WTC11 (cell line): ENCODE measurements around the gene ATP13A1. TPM values are rescaled to one million over a fixed set of nuclear protein-coding genes. Genes with fewer than 3 reads are reported as not detected.

Experiments used
- ATAC-seq: fragments of 200-7000 bp; cut with Tn5 transposase; 2 replicates; pipeline ENCODE4 v1.10.0; 2021; ENCODE audit warnings: mild to moderate bottlenecking, moderate library complexity
- CTCF ChIA-PET: fragments of 300-600 bp; sonication (Branson Sonifier 250); formaldehyde crosslinking; loops from one replicate; lab custom pipeline; 2021; ENCODE audit warnings: antibody characterized with exemption; lab: Charles Lee
- POLR2A ChIA-PET: fragments of 350-600 bp; sonication (Branson Sonifier 250); formaldehyde crosslinking; loops from one replicate; lab custom pipeline; 2021; ENCODE audit warnings: antibody characterized with exemption; lab: Charles Lee
- DNase-seq: peaks from one replicate; pipeline ENCODE4 v3.0.0; 2021; ENCODE audit warnings: low spot score
- H3K27ac Mint-ChIP-seq: 2 replicates; pipeline ENCODE4 v1.8.0; 2021; ENCODE audit warnings: mixed read lengths
- H3K27me3 Mint-ChIP-seq: 2 replicates; pipeline ENCODE4 v1.8.0; 2021; ENCODE audit warnings: low read depth, mild to moderate bottlenecking, moderate library complexity, mixed read lengths
- H3K36me3 Mint-ChIP-seq: 2 replicates; pipeline ENCODE4 v1.8.0; 2021; ENCODE audit warnings: mixed read lengths
- H3K4me1 Mint-ChIP-seq: 2 replicates; pipeline ENCODE4 v1.8.0; 2022; ENCODE audit warnings: mixed read lengths
- H3K4me3 Mint-ChIP-seq: 2 replicates; pipeline ENCODE4 v1.8.0; 2021; ENCODE audit warnings: mild to moderate bottlenecking, moderate library complexity, mixed read lengths
- H3K9me3 Mint-ChIP-seq: 2 replicates; pipeline ENCODE4 v1.8.0; 2021; ENCODE audit warnings: mixed read lengths
- CREM ChIP-seq: sonication (generic); formaldehyde crosslinking; IDR thresholded peaks from 2 replicates; pipeline ENCODE4 v1.8.1; 2022; ENCODE audit warnings: mild to moderate bottlenecking, missing genetic modification reagents, moderate library complexity
- EMX1 ChIP-seq: fragments of 250-450 bp; sonication (Bioruptor Pico); IDR thresholded peaks from 2 replicates; pipeline ENCODE4 v1.8.0; 2021; ENCODE audit warnings: mild to moderate bottlenecking
- FOXK1 ChIP-seq: sonication (generic); formaldehyde crosslinking; IDR thresholded peaks from 2 replicates; pipeline ENCODE4 v1.8.0; 2022; ENCODE audit warnings: mild to moderate bottlenecking, moderate library complexity, missing genetic modification reagents
- FOXP1 ChIP-seq: sonication (generic); formaldehyde crosslinking; IDR thresholded peaks from 2 replicates; pipeline ENCODE4 v1.8.0; 2022; ENCODE audit warnings: missing genetic modification reagents, mild to moderate bottlenecking, moderate library complexity, borderline replicate concordance
- NFATC4 ChIP-seq: fragments of 250-450 bp; sonication (Bioruptor Pico); IDR thresholded peaks from 2 replicates; pipeline ENCODE4 v1.9.0; 2021; ENCODE audit warnings: mild to moderate bottlenecking
- NR2C2 ChIP-seq: sonication (generic); formaldehyde crosslinking; IDR thresholded peaks from 2 replicates; pipeline ENCODE4 v1.8.0; 2022; ENCODE audit warnings: mild to moderate bottlenecking, missing genetic modification reagents
- NR3C1 ChIP-seq: sonication (generic); formaldehyde crosslinking; conservative IDR thresholded peaks from 2 replicates; pipeline ENCODE4 v1.8.1; 2023; ENCODE audit warnings: low read depth, mild to moderate bottlenecking, missing genetic modification reagents
- RELA ChIP-seq: sonication (generic); formaldehyde crosslinking; IDR thresholded peaks from 2 replicates; pipeline ENCODE4 v1.8.1; 2022; ENCODE audit warnings: missing genetic modification reagents, mild to moderate bottlenecking, borderline replicate concordance
- SMAD3 ChIP-seq: sonication (generic); formaldehyde crosslinking; IDR thresholded peaks from 2 replicates; pipeline ENCODE4 v1.8.0; 2022; ENCODE audit warnings: missing genetic modification reagents, mild to moderate bottlenecking, borderline replicate concordance
- TEAD1 ChIP-seq: sonication (generic); formaldehyde crosslinking; IDR thresholded peaks from 2 replicates; pipeline ENCODE4 v1.8.0; 2022; ENCODE audit warnings: mild to moderate bottlenecking, missing genetic modification reagents
- TP53 ChIP-seq: sonication (generic); formaldehyde crosslinking; IDR thresholded peaks from 2 replicates; pipeline ENCODE4 v1.8.1; 2023; ENCODE audit warnings: mild to moderate bottlenecking, missing genetic modification reagents
- ZNF423 ChIP-seq: fragments of 250-450 bp; sonication (Bioruptor Pico); IDR thresholded peaks from 2 replicates; pipeline ENCODE4 v2.1.2; 2022; ENCODE audit warnings: mild to moderate bottlenecking, moderate library complexity
- total RNA-seq: library from RNA; stranded (reverse); gene quantifications from 3 replicates; pipeline ENCODE4 v1.2.3, GENCODE V29; 2021
- TF ChIP-seq, protein P1 (sequence below): sonication (generic); formaldehyde crosslinking; IDR thresholded peaks from 2 replicates; pipeline ENCODE4 v1.8.0; 2022; ENCODE audit warnings: mild to moderate bottlenecking, missing genetic modification reagents
- TF ChIP-seq, protein P2 (sequence below): sonication (generic); formaldehyde crosslinking; IDR thresholded peaks from 2 replicates; pipeline ENCODE4 v1.8.1; 2023; ENCODE audit warnings: mild to moderate bottlenecking, missing genetic modification reagents, moderate library complexity
- TF ChIP-seq, protein P3 (sequence below): fragments of 200-600 bp; IDR thresholded peaks from 2 replicates; pipeline ENCODE4 v1.8.0; 2022; ENCODE audit warnings: antibody characterized with exemption
- TF ChIP-seq, protein P4 (sequence below): sonication (generic); formaldehyde crosslinking; IDR thresholded peaks from 2 replicates; pipeline ENCODE4 v1.8.1; 2022; ENCODE audit warnings: mild to moderate bottlenecking, moderate library complexity, missing genetic modification reagents
- TF ChIP-seq, protein P5 (sequence below): sonication (generic); formaldehyde crosslinking; conservative IDR thresholded peaks from 2 replicates; pipeline ENCODE4 v1.8.1; 2023; ENCODE audit warnings: mild to moderate bottlenecking, low read depth, missing genetic modification reagents, moderate library complexity
- TF ChIP-seq, protein P6 (sequence below): fragments of 250-450 bp; sonication (Bioruptor Pico); IDR thresholded peaks from 2 replicates; pipeline ENCODE4 v1.9.0; 2021; ENCODE audit warnings: mild to moderate bottlenecking

The ATP13A1 gene
- total RNA-seq, 1 experiment from 2014 or later: 82.6 TPM

DNA sequence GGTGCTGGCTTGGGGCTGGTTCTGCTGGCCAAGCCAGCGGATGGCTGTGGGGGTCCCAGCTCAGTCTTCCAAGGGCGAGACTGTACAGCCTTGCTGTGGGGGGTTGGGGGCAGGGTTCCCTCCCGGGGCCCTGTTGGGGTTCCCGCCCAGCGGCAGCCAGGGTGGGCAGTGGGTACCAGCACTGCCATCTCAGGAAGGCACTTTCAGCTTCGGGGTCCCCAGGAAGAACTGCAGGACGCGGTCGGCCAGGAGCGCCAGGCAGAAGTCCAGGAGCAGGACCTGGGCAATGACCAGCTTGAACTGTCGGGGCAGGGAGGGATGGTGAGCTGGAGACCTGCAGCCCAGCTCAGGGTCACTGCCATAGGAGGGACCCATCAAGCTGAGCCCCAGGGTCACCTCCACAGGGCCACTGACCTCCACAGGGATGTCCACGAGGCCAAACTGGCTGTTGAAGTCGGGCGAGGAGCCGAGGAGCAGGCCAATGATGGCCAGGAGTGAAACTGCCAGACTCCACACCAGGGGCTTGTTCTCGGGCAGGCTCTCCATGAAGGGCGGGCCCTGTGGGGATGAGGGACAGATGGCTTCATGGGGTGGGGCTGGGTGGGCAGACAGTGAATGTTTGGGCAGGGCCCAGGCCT, 18.1 kb downstream of the ATP13A1 start:
- CTCF ChIA-PET: interaction anchor here (1.9 kb wide), 1 partner anchor 25 kb away, joined by 10 read pairs; no protein-coding TSS in a partner anchor
- Mint-ChIP-seq H3K4me1 (peaks cover 11% of the 10 kb centered on the region), H3K27me3 (no peaks in the 10 kb centered on the region), H3K27ac (no peak overlapping the region), H3K4me3 (no peak overlapping the region), H3K36me3 (peaks cover 26% of the 10 kb centered on the region), H3K9me3 (no peaks in the 10 kb centered on the region)
- TF ChIP-seq FOXK1 (CRISPR knock-in tag) (no peak), NFATC4 (CRISPR knock-in tag) (no peak)
- TF ChIP-seq, protein P1, sequence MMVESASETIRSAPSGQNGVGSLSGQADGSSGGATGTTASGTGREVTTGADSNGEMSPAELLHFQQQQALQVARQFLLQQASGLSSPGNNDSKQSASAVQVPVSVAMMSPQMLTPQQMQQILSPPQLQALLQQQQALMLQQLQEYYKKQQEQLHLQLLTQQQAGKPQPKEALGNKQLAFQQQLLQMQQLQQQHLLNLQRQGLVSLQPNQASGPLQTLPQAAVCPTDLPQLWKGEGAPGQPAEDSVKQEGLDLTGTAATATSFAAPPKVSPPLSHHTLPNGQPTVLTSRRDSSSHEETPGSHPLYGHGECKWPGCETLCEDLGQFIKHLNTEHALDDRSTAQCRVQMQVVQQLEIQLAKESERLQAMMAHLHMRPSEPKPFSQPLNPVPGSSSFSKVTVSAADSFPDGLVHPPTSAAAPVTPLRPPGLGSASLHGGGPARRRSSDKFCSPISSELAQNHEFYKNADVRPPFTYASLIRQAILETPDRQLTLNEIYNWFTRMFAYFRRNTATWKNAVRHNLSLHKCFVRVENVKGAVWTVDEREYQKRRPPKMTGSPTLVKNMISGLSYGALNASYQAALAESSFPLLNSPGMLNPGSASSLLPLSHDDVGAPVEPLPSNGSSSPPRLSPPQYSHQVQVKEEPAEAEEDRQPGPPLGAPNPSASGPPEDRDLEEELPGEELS (CRISPR knock-in tag): no peak
- TF ChIP-seq, protein P2, sequence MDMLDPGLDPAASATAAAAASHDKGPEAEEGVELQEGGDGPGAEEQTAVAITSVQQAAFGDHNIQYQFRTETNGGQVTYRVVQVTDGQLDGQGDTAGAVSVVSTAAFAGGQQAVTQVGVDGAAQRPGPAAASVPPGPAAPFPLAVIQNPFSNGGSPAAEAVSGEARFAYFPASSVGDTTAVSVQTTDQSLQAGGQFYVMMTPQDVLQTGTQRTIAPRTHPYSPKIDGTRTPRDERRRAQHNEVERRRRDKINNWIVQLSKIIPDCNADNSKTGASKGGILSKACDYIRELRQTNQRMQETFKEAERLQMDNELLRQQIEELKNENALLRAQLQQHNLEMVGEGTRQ (CRISPR knock-in tag): no peak
- POLR2A ChIA-PET: interaction anchor here (1.1 kb wide), 1 partner anchor 113 kb away, joined by 3 read pairs; no protein-coding TSS in a partner anchor
- ATAC-seq (no peak), DNase-seq (no peak)

DNA sequence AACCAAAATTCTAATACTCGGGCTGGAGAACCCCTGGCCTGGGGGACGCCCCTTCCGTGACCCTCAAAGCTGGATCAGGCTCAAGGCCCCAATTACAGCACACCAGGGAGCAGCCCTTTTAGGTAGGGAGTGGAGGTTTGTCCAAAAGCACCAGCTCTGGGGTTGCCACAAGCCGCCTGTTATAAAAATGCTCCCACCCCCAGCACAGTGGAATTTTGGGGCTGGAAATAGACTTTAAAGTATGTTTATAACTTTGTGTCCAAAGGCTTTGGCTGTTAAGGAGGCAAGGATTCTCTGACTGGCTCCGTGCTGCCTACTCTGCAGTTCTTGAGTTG, 19.5 kb downstream of the ATP13A1 start:
- ATAC-seq (no peak), DNase-seq (no peak)
- ChIA-PET CTCF (interaction anchor here (0.6 to 1.9 kb wide), 37 partner anchors 9 to 408 kb away, joined by 3 to 49 read pairs (median 5); partner anchors contain the start of genes ATP13A1, CILP2, LPAR2 and NDUFA13), POLR2A (interaction anchor here (1.1 to 1.5 kb wide), 5 partner anchors 16 to 217 kb away, joined by 3 to 7 read pairs (median 4); partner anchors contain the start of genes LPAR2 and ZNF101)
- Mint-ChIP-seq H3K27me3 (no peaks in the 10 kb centered on the region), H3K9me3 (no peaks in the 10 kb centered on the region), H3K4me3 (peak overlapping the region; percentile 94), H3K4me1 (peaks cover 11% of the 10 kb centered on the region), H3K27ac (no peak overlapping the region), H3K36me3 (peaks cover 20% of the 10 kb centered on the region)
- peak; percentile 23; the same call in 1 of the 2 replicates for TF ChIP-seq TEAD1 (CRISPR knock-in tag)
- TF ChIP-seq, protein P3, sequence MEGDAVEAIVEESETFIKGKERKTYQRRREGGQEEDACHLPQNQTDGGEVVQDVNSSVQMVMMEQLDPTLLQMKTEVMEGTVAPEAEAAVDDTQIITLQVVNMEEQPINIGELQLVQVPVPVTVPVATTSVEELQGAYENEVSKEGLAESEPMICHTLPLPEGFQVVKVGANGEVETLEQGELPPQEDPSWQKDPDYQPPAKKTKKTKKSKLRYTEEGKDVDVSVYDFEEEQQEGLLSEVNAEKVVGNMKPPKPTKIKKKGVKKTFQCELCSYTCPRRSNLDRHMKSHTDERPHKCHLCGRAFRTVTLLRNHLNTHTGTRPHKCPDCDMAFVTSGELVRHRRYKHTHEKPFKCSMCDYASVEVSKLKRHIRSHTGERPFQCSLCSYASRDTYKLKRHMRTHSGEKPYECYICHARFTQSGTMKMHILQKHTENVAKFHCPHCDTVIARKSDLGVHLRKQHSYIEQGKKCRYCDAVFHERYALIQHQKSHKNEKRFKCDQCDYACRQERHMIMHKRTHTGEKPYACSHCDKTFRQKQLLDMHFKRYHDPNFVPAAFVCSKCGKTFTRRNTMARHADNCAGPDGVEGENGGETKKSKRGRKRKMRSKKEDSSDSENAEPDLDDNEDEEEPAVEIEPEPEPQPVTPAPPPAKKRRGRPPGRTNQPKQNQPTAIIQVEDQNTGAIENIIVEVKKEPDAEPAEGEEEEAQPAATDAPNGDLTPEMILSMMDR: peak; percentile 15
- no peak for TF ChIP-seq NR3C1 (CRISPR knock-in tag)
- TF ChIP-seq SMAD3 (CRISPR knock-in tag): no peak

DNA sequence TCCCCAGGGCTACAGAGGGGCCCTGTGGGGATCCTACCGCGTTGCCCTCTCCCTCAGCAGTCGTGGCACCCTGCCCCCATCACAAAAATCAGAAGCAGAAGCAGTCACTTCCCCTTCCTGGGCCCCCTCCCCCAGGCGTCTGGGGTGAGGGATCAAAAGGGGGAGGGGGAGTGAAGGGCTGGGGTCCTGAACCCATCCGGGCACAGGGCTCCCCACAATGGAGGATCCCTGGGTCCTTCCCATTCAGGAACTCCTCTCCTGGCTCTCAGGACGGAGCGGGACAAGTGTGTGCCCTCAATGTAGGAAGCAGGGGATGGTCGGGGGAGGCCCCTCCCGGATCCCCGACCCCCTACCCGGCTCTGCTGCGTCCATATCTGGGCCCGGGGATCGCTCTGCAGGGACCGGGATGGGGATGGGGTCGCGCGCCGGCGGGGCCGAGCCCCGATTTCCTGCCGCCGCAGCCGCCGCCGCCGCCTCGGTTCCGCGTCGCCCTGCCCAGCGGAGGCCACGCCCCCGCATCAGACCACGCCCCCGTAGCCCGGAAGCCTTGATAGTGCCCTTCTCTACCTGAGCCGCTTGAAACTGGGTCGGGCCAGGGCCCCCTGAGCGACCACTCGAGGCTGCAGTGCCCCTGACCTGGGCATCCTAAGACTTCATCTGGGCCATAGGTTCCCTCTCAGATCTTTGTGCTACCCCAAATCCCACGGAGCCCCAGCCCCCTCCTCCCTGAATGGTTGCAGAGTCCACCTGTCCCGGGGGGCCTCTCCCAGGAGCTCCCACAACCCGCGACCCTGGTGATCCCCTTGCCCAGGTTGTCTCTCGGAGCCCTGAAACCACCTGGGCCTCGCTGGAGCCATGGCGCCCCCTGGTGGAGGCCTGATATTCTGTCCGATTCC, 20.1 kb downstream of the ATP13A1 start, which contains the start of gene GMIP:
Gene GMIP, minus strand, starts transcription at position 500 of the 896 bp plus-strand sequence. Its CDS starts 128 bp downstream, at position 372.
- H3K27me3 Mint-ChIP-seq: peaks cover under 1% of the 10 kb centered on the region; the same call in 1 of the 2 replicates
- peak within 1 kb of the TSS; percentile 84 for H3K27ac Mint-ChIP-seq
- CTCF ChIA-PET: interaction anchor here (0.5 to 1.9 kb wide), 39 partner anchors 8 to 724 kb away, joined by 3 to 49 read pairs (median 5); partner anchors contain the start of genes ATP13A1, CILP2, DDX49 and LPAR2
- H3K9me3 Mint-ChIP-seq: no peaks in the 10 kb centered on the region
- peak within 1 kb of the TSS; percentile 94 for H3K4me3 Mint-ChIP-seq
- H3K4me1 Mint-ChIP-seq: peaks cover 12% of the 10 kb centered on the region
- ATAC-seq (peak; percentile 94), DNase-seq (peak; percentile 93)
- POLR2A ChIA-PET: interaction anchor here (1.1 to 1.5 kb wide), 5 partner anchors 15 to 218 kb away, joined by 3 to 7 read pairs (median 4); partner anchors contain the start of genes LPAR2 and ZNF101
- H3K36me3 Mint-ChIP-seq: peaks cover 20% of the 10 kb centered on the region
- TF ChIP-seq, protein P4, sequence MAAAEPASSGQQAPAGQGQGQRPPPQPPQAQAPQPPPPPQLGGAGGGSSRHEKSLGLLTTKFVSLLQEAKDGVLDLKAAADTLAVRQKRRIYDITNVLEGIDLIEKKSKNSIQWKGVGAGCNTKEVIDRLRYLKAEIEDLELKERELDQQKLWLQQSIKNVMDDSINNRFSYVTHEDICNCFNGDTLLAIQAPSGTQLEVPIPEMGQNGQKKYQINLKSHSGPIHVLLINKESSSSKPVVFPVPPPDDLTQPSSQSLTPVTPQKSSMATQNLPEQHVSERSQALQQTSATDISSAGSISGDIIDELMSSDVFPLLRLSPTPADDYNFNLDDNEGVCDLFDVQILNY (CRISPR knock-in tag): 0 out of 2 replicates have a peak, but pooled peaks have one; percentile 50
- TF ChIP-seq TEAD1 (CRISPR knock-in tag) (no peak; the same call in 1 of the 2 replicates), TP53 (no peak), NR2C2 (CRISPR knock-in tag) (no peak), ZNF423 (no peak), EMX1 (peak; percentile 80; the same call in 1 of the 2 replicates), CREM (CRISPR knock-in tag) (peak; percentile 60; the same call in 1 of the 2 replicates), FOXP1 (CRISPR knock-in tag) (peak; percentile 57; the same call in 1 of the 2 replicates), RELA (CRISPR knock-in tag) (0 out of 2 replicates have a peak, but pooled peaks have one; percentile 60)
- TF ChIP-seq, protein P5, sequence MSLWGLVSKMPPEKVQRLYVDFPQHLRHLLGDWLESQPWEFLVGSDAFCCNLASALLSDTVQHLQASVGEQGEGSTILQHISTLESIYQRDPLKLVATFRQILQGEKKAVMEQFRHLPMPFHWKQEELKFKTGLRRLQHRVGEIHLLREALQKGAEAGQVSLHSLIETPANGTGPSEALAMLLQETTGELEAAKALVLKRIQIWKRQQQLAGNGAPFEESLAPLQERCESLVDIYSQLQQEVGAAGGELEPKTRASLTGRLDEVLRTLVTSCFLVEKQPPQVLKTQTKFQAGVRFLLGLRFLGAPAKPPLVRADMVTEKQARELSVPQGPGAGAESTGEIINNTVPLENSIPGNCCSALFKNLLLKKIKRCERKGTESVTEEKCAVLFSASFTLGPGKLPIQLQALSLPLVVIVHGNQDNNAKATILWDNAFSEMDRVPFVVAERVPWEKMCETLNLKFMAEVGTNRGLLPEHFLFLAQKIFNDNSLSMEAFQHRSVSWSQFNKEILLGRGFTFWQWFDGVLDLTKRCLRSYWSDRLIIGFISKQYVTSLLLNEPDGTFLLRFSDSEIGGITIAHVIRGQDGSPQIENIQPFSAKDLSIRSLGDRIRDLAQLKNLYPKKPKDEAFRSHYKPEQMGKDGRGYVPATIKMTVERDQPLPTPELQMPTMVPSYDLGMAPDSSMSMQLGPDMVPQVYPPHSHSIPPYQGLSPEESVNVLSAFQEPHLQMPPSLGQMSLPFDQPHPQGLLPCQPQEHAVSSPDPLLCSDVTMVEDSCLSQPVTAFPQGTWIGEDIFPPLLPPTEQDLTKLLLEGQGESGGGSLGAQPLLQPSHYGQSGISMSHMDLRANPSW (CRISPR knock-in tag): no peak
- TF ChIP-seq, protein P6, sequence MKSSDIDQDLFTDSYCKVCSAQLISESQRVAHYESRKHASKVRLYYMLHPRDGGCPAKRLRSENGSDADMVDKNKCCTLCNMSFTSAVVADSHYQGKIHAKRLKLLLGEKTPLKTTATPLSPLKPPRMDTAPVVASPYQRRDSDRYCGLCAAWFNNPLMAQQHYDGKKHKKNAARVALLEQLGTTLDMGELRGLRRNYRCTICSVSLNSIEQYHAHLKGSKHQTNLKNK: no peak
